GM23338 (cell line): ENCODE data around the gene TRIM38. TPM values are rescaled to one million over a fixed set of nuclear protein-coding genes. Genes with fewer than 3 reads are reported as not detected.

Experiments used
- ATAC-seq: fragments of 200-7000 bp; cut with Tn5 transposase; 3 replicates; pipeline ENCODE4 v1.9.1; 2020
- DNase-seq: peaks from one replicate; pipeline ENCODE4 v3.0.0-alpha.2; 2015; ENCODE audit warnings: low spot score
- H2AFZ ChIP-seq: fragments of 200-600 bp; sonication (generic); 2 replicates; pipeline ENCODE4 v1.8.0; 2016; ENCODE audit warnings: antibody characterized with exemption, mild to moderate bottlenecking, moderate library complexity
- H3F3A ChIP-seq: fragments of 200-600 bp; sonication (generic); replicated peaks from 2 replicates; pipeline ENCODE4 v1.8.0; 2017; ENCODE audit warnings: antibody characterized with exemption, mixed run types, low read depth
- H3K27ac ChIP-seq: fragments of 200-600 bp; sonication (generic); 2 replicates; pipeline ENCODE4 v1.6.1; 2016; ENCODE audit warnings: low read depth
- H3K27me3 ChIP-seq: fragments of 200-600 bp; sonication (generic); 2 replicates; pipeline ENCODE4 v1.8.0; 2016; ENCODE audit warnings: mild to moderate bottlenecking, mixed run types, moderate library complexity; ENCODE audit not compliant: insufficient read depth
- H3K36me3 ChIP-seq: fragments of 200-600 bp; sonication (generic); 2 replicates; pipeline ENCODE4 v1.8.0; 2016; ENCODE audit warnings: mild to moderate bottlenecking; ENCODE audit not compliant: insufficient read depth
- H3K4me1 ChIP-seq: fragments of 200-600 bp; sonication (generic); 2 replicates; pipeline ENCODE4 v1.8.0; 2016; ENCODE audit warnings: mild to moderate bottlenecking, moderate library complexity; ENCODE audit not compliant: insufficient read depth
- H3K4me2 ChIP-seq: fragments of 200-600 bp; sonication (generic); 2 replicates; pipeline ENCODE4 v1.7.1; 2017; ENCODE audit warnings: mixed run types
- H3K4me3 ChIP-seq: fragments of 200-600 bp; sonication (generic); 2 replicates; pipeline ENCODE4 v1.6.1; 2016; ENCODE audit warnings: mixed run types
- H3K79me2 ChIP-seq: fragments of 200-600 bp; sonication (generic); replicated peaks from 2 replicates; pipeline ENCODE4 v1.8.0; 2017; ENCODE audit warnings: mild to moderate bottlenecking; ENCODE audit not compliant: insufficient read depth
- H3K9me2 ChIP-seq: fragments of 200-600 bp; sonication (generic); 2 replicates; pipeline ENCODE4 v1.8.0; 2017; ENCODE audit not compliant: insufficient read depth
- H4K20me1 ChIP-seq: fragments of 200-600 bp; sonication (generic); replicated peaks from 2 replicates; pipeline ENCODE4 v1.8.0; 2017; ENCODE audit warnings: mild to moderate bottlenecking; ENCODE audit not compliant: insufficient read depth
- H3K27ac Mint-ChIP-seq: 2 replicates; pipeline ENCODE4 v1.8.0; 2020; ENCODE audit warnings: inconsistent platforms, mild to moderate bottlenecking, moderate library complexity, mixed read lengths
- H3K27me3 Mint-ChIP-seq: 3 replicates; pipeline ENCODE4 v1.8.0; 2022; ENCODE audit warnings: low read depth, mild to moderate bottlenecking, moderate library complexity, mixed read lengths, inconsistent platforms; ENCODE audit not compliant: insufficient read depth, poor library complexity
- H3K36me3 Mint-ChIP-seq: 3 replicates; pipeline ENCODE4 v1.8.0; 2021; ENCODE audit warnings: low read depth, mild to moderate bottlenecking, inconsistent platforms, moderate library complexity, mixed read lengths
- H3K4me1 Mint-ChIP-seq: 3 replicates; pipeline ENCODE4 v1.8.0; 2020; ENCODE audit warnings: mild to moderate bottlenecking, inconsistent platforms, mixed read lengths
- H3K4me3 Mint-ChIP-seq: 3 replicates; pipeline ENCODE4 v1.8.0; 2021; ENCODE audit warnings: moderate library complexity, mild to moderate bottlenecking, inconsistent platforms, mixed read lengths
- H3K9me3 Mint-ChIP-seq: 3 replicates; pipeline ENCODE4 v1.8.0; 2020; ENCODE audit warnings: moderate library complexity, mild to moderate bottlenecking, inconsistent platforms, mixed read lengths
- CREB1 ChIP-seq: fragments of 250-450 bp; sonication (Bioruptor Pico); IDR thresholded peaks from 2 replicates; pipeline ENCODE4 v1.5.0; 2020; ENCODE audit warnings: low read depth, mild to moderate bottlenecking, moderate library complexity
- CTCF ChIP-seq, 2 experiments: fragments of 200-600 bp in 1 of 2; sonication (generic) in 1 of 2; conservative IDR thresholded peaks; 2 replicates each; pipeline versions ENCODE4 v1.5.1 to v1.6.1; 2016 to 2017; ENCODE audit warnings: antibody characterized with exemption in 2 of 2, low read depth in 2 of 2, mild to moderate bottlenecking in 2 of 2, moderate library complexity in 1 of 2
- ETS1 ChIP-seq: IDR thresholded peaks from 2 replicates; pipeline ENCODE4 v1.6.1; 2016; ENCODE audit warnings: antibody characterized with exemption
- EZH2 ChIP-seq: fragments of 200-600 bp; sonication (generic); IDR thresholded peaks from one replicate; pipeline ENCODE4 v1.8.0; 2017; ENCODE audit warnings: antibody characterized with exemption, mild to moderate bottlenecking, low read depth; ENCODE audit not compliant: unreplicated experiment
- EZH2phosphoT487 ChIP-seq: fragments of 200-600 bp; sonication (generic); IDR thresholded peaks from one replicate; pipeline ENCODE4 v1.8.1; 2018; ENCODE audit warnings: antibody characterized with exemption; ENCODE audit not compliant: unreplicated experiment
- JUNB ChIP-seq: IDR thresholded peaks from one replicate; pipeline ENCODE4 v1.6.1; 2016; ENCODE audit warnings: antibody characterized with exemption; ENCODE audit not compliant: unreplicated experiment
- NANOG ChIP-seq: IDR thresholded peaks from 2 replicates; pipeline ENCODE4 v1.6.1; 2016; ENCODE audit warnings: antibody characterized with exemption, borderline replicate concordance
- POLR2AphosphoS5 ChIP-seq: IDR thresholded peaks from 2 replicates; pipeline ENCODE4 v1.6.1; 2016; ENCODE audit warnings: antibody characterized with exemption, low read depth
- REST ChIP-seq: IDR thresholded peaks from one replicate; pipeline ENCODE4 v1.6.1; 2018; ENCODE audit warnings: antibody characterized with exemption; ENCODE audit not compliant: unreplicated experiment
- STAT1 ChIP-seq: IDR thresholded peaks from one replicate; pipeline ENCODE4 v1.6.1; 2016; ENCODE audit warnings: antibody characterized with exemption; ENCODE audit not compliant: unreplicated experiment
- ZNF114 ChIP-seq: fragments of 250-450 bp; sonication (Bioruptor Pico); IDR thresholded peaks from 2 replicates; pipeline ENCODE4 v1.5.0; 2020; ENCODE audit warnings: mild to moderate bottlenecking, moderate library complexity
- ZNF331 ChIP-seq: fragments of 250-450 bp; sonication (Bioruptor Pico); IDR thresholded peaks from 2 replicates; pipeline ENCODE4 v1.5.0; 2020; ENCODE audit warnings: low read depth, mild to moderate bottlenecking, moderate library complexity
- polyA plus RNA-seq: library from polyadenylated mRNA; unstranded; fragments of >200 nt; fragmentation: Nextera tagmentation; extraction: Ambion mirVana; gene quantifications from 2 replicates; pipeline ENCODE4 v1.2.1, GENCODE V29; 2016
- total RNA-seq: library from RNA; depleted of rRNA; stranded (reverse); fragments of >200 nt; shearing (Covaris generic); gene quantifications from 2 replicates; pipeline ENCODE4 v1.2.3, GENCODE V29; 2014
- TF ChIP-seq, protein P1 (sequence below): fragments of 250-450 bp; sonication (Bioruptor Pico); IDR thresholded peaks from 2 replicates; pipeline ENCODE4 v1.5.0; 2020; ENCODE audit warnings: mild to moderate bottlenecking, moderate library complexity

The TRIM38 gene
- total and polyA plus RNA-seq, 2 experiments from 2014 or later: 0.66 to 0.82 TPM

DNA sequence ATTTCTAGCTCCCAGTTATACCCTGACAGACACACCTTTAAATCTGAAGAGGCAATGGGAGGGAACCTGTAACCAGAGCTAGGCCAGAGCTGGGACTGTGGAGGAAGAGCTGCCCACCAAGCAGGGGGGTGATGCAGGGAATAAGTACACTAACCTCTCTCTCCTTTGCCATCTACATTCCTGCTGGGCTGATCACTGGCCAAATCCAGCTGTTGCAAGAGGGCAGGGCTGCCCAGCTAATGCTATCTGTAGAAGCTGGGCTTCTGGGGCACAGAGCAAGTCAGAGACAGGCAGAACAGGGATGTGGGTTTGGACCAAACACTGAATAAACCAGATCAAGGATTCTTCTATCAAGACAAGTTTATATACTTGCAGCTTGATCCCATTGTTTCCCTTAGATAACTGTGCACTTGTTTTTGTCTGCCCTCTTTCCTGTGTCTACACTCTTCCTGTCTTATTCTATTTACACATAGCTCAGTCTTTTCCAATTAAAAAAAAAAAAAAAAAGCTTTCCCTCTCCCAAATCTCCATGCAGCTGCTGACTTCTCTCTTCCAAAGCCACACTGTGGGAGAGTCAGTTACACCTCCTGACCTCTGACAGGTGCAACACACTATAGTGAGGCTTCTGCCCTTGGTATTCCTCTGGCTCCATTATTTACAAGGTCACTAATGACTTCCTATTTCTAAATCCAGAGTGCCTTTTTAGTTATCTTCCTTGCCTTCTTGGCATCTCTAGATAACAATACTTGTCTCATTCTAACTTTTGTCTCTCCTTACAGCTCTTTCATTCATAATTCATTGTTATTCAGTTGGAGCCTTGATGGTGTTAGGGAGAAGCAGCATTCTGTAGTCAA, 43.7 kb downstream of the TRIM38 start:
- Mint-ChIP-seq H3K36me3 (no peaks in the 10 kb centered on the region; the same call in 2 of the 3 replicates), H3K4me3 (no peak overlapping the region), H3K9me3 (no peaks in the 10 kb centered on the region), H3K27ac (no peak overlapping the region), H3K4me1 (peaks cover 15% of the 10 kb centered on the region), H3K27me3 (peaks cover 4% of the 10 kb centered on the region)
- H3K27me3 ChIP-seq: no peaks in the 10 kb centered on the region
- no peak overlapping the region for H3K4me3 ChIP-seq
- H3K27ac ChIP-seq: no peak overlapping the region
- TF ChIP-seq CREB1 (CRISPR knock-in tag) (no peak), ETS1 (no peak), EZH2phosphoT487 (no peak), REST (no peak), ZNF114 (CRISPR knock-in tag) (no peak), JUNB (no peak), POLR2AphosphoS5 (no peak), CTCF (conservative IDR thresholded peaks at IDR 0.05; ENCODE audit: low read depth in 2 of 2) (no peak), EZH2 (no peak), ZNF331 (CRISPR knock-in tag) (no peak), NANOG (no peak), STAT1 (no peak)
- TF ChIP-seq, protein P1, sequence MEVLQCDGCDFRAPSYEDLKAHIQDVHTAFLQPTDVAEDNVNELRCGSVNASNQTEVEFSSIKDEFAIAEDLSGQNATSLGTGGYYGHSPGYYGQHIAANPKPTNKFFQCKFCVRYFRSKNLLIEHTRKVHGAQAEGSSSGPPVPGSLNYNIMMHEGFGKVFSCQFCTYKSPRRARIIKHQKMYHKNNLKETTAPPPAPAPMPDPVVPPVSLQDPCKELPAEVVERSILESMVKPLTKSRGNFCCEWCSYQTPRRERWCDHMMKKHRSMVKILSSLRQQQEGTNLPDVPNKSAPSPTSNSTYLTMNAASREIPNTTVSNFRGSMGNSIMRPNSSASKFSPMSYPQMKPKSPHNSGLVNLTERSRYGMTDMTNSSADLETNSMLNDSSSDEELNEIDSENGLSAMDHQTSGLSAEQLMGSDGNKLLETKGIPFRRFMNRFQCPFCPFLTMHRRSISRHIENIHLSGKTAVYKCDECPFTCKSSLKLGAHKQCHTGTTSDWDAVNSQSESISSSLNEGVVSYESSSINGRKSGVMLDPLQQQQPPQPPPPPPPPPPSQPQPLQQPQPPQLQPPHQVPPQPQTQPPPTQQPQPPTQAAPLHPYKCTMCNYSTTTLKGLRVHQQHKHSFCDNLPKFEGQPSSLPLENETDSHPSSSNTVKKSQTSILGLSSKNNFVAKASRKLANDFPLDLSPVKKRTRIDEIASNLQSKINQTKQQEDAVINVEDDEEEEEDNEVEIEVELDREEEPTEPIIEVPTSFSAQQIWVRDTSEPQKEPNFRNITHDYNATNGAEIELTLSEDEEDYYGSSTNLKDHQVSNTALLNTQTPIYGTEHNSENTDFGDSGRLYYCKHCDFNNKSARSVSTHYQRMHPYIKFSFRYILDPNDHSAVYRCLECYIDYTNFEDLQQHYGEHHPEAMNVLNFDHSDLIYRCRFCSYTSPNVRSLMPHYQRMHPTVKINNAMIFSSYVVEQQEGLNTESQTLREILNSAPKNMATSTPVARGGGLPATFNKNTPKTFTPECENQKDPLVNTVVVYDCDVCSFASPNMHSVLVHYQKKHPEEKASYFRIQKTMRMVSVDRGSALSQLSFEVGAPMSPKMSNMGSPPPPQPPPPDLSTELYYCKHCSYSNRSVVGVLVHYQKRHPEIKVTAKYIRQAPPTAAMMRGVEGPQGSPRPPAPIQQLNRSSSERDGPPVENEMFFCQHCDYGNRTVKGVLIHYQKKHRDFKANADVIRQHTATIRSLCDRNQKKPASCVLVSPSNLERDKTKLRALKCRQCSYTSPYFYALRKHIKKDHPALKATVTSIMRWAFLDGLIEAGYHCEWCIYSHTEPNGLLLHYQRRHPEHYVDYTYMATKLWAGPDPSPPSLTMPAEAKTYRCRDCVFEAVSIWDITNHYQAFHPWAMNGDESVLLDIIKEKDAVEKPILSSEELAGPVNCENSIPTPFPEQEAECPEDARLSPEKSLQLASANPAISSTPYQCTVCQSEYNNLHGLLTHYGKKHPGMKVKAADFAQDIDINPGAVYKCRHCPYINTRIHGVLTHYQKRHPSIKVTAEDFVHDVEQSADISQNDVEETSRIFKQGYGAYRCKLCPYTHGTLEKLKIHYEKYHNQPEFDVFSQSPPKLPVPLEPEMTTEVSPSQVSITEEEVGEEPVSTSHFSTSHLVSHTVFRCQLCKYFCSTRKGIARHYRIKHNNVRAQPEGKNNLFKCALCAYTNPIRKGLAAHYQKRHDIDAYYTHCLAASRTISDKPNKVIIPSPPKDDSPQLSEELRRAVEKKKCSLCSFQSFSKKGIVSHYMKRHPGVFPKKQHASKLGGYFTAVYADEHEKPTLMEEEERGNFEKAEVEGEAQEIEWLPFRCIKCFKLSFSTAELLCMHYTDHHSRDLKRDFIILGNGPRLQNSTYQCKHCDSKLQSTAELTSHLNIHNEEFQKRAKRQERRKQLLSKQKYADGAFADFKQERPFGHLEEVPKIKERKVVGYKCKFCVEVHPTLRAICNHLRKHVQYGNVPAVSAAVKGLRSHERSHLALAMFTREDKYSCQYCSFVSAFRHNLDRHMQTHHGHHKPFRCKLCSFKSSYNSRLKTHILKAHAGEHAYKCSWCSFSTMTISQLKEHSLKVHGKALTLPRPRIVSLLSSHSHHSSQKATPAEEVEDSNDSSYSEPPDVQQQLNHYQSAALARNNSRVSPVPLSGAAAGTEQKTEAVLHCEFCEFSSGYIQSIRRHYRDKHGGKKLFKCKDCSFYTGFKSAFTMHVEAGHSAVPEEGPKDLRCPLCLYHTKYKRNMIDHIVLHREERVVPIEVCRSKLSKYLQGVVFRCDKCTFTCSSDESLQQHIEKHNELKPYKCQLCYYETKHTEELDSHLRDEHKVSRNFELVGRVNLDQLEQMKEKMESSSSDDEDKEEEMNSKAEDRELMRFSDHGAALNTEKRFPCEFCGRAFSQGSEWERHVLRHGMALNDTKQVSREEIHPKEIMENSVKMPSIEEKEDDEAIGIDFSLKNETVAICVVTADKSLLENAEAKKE (CRISPR knock-in tag): no peak
- H3K9me2 ChIP-seq: no peaks in the 10 kb centered on the region
- H3K4me2 ChIP-seq: no peak overlapping the region
- no peaks in the 10 kb centered on the region for H3F3A ChIP-seq
- no peaks in the 10 kb centered on the region; the same call in 1 of the 2 replicates for H3K36me3 ChIP-seq
- H3K4me1 ChIP-seq: peaks cover 16% of the 10 kb centered on the region
- no peaks in the 10 kb centered on the region for H3K79me2 ChIP-seq
- DNase-seq (no peak), ATAC-seq (peak; percentile 38; the same call in 2 of the 3 replicates)
- H2AFZ ChIP-seq: no peak overlapping the region
- no peaks in the 10 kb centered on the region for H4K20me1 ChIP-seq
